Fibroblast of lung (primary cell): ENCODE data around the gene SGK1.

ENCODE experiments used
- EZH2 ChIP-seq: IDR thresholded peaks from 2 replicates; pipeline ENCODE4 v1.5.1; 2012; ENCODE audit warnings: low read length, control low read depth, mild to moderate bottlenecking; ENCODE audit errors: missing control alignments
- TF ChIP-seq, protein P1 (sequence below), 2 donors: IDR thresholded peaks in 1 of 2; conservative IDR thresholded peaks in 1 of 2; 1 replicate in 1 of 2; 2 replicates in 1 of 2; pipeline ENCODE4 v1.5.1; 2011 to 2012; ENCODE audit warnings: low read length in 2 of 2, control low read depth in 1 of 2, inconsistent platforms in 1 of 2, low read depth in 1 of 2, mild to moderate bottlenecking in 1 of 2

DNA sequence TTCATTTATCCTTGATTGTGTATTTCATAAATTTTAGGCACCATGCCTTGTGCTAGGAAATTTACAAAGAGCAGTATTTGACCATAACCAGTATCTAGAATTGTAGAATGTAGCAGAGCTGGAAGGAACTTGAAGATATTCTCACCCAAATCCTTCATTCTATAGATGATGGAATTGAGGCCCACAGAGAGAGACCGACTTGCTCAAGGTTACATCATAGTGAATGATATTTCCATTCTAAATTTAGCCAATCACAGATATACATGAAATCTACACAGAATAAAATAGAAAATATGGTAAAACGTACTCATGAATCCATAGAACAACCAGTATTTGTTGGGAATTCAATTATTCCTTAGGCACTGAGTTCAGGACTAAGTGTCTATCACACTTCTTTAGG is 10.9 kb upstream of the SGK1 start:
- TF ChIP-seq, protein P1, sequence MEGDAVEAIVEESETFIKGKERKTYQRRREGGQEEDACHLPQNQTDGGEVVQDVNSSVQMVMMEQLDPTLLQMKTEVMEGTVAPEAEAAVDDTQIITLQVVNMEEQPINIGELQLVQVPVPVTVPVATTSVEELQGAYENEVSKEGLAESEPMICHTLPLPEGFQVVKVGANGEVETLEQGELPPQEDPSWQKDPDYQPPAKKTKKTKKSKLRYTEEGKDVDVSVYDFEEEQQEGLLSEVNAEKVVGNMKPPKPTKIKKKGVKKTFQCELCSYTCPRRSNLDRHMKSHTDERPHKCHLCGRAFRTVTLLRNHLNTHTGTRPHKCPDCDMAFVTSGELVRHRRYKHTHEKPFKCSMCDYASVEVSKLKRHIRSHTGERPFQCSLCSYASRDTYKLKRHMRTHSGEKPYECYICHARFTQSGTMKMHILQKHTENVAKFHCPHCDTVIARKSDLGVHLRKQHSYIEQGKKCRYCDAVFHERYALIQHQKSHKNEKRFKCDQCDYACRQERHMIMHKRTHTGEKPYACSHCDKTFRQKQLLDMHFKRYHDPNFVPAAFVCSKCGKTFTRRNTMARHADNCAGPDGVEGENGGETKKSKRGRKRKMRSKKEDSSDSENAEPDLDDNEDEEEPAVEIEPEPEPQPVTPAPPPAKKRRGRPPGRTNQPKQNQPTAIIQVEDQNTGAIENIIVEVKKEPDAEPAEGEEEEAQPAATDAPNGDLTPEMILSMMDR (conservative IDR thresholded peaks at IDR 0.05 in 1 of 2, IDR thresholded peaks at IDR 0.05 in 1 of 2; ENCODE audit: low read depth in 1 of 2, low read length in 2 of 2) = no peak
- no peak for TF ChIP-seq EZH2
